ENCODE measurements around the gene TRPC1.

- no peak for TF ChIP-seq CTCF (IDR thresholded peaks at IDR 0.05)
- TF ChIP-seq MEF2A (IDR thresholded peaks at IDR 0.05; ENCODE audit: borderline replicate concordance, low read depth), result no peak
- TF ChIP-seq PBX3 (IDR thresholded peaks at IDR 0.05), result no peak
- no peak for TF ChIP-seq POLR2AphosphoS5 (IDR thresholded peaks at IDR 0.05; ENCODE audit: low read depth, low read length)
- TF ChIP-seq CHD2 (IDR thresholded peaks at IDR 0.05; ENCODE audit: low read length, partially characterized antibody), result no peak
- no peak for TF ChIP-seq EP300 (IDR thresholded peaks at IDR 0.05; ENCODE audit: borderline replicate concordance in 1 of 2, low read depth in 1 of 2, low read length in 1 of 2)
These were observed 30.5 kb upstream of the TRPC1 start for GRCh38 chr3:142693136-142693853.
